A204.1 (cell line): Measurements from ENCODE around the gene SNAPC4.

Source experiments
- FAIRE-seq: peaks from 2 replicates; lab custom pipeline; 2012; peaks lifted over from hg19 to GRCh38; lab: Jason Lieb, UNC

SNAPC4 gene, protein sequence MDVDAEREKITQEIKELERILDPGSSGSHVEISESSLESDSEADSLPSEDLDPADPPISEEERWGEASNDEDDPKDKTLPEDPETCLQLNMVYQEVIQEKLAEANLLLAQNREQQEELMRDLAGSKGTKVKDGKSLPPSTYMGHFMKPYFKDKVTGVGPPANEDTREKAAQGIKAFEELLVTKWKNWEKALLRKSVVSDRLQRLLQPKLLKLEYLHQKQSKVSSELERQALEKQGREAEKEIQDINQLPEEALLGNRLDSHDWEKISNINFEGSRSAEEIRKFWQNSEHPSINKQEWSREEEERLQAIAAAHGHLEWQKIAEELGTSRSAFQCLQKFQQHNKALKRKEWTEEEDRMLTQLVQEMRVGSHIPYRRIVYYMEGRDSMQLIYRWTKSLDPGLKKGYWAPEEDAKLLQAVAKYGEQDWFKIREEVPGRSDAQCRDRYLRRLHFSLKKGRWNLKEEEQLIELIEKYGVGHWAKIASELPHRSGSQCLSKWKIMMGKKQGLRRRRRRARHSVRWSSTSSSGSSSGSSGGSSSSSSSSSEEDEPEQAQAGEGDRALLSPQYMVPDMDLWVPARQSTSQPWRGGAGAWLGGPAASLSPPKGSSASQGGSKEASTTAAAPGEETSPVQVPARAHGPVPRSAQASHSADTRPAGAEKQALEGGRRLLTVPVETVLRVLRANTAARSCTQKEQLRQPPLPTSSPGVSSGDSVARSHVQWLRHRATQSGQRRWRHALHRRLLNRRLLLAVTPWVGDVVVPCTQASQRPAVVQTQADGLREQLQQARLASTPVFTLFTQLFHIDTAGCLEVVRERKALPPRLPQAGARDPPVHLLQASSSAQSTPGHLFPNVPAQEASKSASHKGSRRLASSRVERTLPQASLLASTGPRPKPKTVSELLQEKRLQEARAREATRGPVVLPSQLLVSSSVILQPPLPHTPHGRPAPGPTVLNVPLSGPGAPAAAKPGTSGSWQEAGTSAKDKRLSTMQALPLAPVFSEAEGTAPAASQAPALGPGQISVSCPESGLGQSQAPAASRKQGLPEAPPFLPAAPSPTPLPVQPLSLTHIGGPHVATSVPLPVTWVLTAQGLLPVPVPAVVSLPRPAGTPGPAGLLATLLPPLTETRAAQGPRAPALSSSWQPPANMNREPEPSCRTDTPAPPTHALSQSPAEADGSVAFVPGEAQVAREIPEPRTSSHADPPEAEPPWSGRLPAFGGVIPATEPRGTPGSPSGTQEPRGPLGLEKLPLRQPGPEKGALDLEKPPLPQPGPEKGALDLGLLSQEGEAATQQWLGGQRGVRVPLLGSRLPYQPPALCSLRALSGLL (N-terminal part only)

DNA sequence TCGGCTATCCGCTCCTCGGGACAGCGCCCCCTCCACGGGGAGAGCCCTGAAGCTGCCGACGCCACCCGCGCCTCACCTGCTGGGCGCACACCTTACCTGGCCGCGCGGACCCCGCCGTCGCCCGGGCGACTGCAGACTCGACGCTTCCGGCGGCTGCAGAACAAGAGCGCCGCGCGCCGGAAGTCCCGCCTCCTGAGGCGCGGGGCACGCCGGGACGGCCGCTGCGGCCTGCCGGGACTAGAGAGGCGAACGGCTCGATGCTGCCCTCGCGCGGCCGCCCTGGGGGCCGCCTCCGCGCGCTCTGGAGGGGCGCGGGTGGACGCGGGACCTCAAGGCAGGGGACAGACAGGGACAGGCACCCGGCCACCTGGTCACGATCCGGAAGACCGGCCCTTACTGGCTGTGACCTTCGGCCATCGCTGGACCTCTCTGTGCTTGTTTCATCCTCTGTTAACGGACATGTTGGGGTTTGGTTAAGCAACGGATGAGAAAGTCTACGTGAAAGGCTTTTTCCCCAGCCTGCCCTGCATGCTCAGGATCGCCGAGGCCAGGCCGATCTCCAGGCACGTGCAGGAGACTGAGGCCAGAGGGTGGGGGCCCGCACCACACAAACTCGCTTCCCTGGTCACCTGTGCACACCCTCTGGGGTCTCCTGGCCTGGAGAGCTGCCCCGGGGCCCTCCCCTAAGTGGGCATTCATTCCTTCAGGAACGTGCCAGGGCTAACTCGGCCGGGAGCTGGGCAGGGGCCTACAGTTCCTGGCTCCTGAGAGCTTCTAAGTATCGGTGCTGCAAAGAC lies at the start of gene SNAPC4:
Gene SNAPC4 (minus strand): TSS at position 133 of the 797 bp plus-strand sequence. CDS start 1,742 bp downstream, outside the sequence.
- no peak for FAIRE-seq

DNA sequence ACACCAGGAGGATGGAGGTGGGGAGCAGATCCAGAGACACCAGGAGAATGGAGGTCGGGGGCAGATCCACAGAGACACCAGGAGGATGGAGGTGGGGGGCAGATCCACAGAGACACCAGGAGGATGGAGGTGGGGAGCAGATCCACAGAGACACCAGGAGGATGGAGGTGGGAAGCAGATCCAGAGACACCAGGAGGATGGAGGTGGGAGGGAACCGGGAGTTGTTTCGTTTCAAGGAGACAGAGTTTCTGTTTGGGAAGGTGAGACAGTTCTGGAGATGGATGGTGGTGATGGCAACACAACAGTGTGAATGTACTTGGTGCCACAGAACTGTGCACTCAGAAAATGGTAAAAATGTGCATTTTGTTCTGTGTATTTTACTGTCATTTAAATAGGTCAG lies 48.7 kb upstream of the SNAPC4 start:
- no peak for FAIRE-seq

DNA sequence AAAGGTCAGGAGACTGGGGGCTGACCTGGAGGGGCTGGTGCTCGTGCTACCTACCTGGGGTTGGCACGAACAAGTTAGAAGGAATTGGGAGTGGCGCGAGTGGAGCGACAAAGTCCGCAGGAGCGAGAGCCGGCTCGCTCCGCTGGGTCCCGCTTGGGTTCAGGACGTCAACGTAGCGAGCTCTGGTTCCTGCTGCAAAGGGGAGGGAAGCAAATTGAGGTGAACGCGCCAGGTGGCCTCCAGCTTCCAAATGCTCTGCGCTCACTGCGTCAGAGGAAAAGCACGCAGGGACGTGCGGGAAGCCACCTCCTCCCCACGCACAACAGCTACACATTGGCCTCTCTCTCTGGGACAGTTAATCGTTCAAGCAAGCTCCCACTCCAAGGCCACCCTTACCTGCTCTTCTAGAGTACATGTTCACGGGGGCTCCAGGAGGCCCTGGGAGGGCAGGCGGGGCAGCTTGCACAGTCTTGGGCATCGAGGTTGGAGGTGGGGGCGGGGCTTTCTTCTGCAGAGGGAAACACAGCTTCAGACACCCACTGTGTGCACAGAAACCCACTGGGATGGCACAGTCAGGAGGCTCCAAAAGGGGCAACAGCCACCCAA lies 47.3 kb upstream of the SNAPC4 start:
- no peak for FAIRE-seq

DNA sequence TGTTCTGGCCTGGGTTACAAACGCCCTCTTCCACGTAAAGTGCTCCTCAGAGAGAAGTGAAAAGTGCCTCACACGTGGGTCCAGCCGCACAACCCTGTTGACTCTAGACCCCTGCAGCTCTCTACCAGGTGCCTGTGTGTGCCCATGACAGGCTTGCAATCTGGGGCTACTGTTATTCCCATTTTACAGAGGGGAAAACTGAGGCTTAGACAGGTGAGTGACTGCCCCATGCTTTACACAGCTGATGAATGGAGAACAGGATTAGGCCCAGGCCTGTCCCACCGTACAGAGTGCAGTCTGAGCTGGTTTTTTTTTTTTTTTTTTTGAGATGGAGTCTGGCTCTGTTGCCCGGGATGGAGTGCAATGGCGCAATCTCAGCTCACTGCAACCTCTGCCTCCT lies 45.8 kb upstream of the SNAPC4 start:
- no peak for FAIRE-seq

DNA sequence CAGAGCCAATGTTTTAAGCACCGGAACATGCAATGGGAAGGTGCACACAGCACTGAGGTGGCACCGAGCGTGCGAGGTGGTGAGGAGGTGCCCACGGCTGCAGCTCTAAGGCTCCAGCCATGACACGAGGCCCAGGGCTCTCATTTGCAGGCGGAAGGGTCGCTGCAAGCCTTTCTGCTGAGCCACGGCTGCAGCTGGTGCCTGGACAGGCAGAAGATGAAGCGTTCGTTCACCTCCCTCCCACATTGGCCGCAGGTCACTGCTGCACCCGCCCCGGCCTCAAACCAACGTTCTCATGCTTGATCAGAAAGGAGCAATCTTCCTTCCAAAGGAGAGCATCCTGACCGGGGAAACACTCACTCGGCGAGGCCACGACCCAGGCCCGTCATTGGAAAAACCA lies 44.1 kb upstream of the SNAPC4 start:
- no peak for FAIRE-seq

DNA sequence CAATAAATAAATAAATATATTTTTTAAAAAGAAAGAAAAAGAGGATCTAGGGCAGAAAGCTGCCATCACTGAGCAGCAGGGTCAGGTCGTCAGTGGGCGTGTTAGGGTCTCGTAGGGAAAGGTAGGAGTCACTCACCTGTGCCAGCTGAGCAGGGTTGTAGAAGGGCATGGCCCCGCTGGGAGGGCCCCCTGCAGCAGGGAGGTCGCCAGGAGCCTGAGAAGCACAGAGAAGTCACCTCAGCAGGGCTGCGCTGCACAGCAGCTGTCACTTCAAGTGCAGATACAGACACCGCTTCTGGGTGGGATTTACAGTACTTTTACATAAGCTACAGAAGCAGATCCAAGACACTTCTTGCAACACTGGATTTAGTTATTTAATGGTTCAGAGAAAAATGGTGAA lies 43.7 kb upstream of the SNAPC4 start:
- no peak for FAIRE-seq

DNA sequence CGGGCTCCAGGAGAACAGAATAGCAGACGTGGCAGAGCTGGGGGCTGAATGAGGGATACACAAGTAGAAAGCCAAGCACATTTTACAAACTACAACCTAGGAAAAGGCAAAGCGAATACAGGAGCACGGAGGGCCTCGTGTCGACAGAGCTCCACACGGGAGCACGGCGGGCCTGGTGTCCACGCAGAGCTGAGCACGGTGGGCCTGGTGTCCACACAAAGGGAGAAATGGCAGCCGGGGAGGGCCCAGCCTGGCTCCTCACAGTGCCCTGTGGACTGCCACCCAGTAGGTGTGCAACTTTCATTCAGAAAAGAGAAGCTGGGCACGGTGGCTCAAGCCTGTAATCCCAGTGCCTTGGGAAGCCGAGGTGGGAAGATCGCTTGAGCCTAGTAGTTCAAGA lies 43.1 kb upstream of the SNAPC4 start:
- FAIRE-seq, result no peak

DNA sequence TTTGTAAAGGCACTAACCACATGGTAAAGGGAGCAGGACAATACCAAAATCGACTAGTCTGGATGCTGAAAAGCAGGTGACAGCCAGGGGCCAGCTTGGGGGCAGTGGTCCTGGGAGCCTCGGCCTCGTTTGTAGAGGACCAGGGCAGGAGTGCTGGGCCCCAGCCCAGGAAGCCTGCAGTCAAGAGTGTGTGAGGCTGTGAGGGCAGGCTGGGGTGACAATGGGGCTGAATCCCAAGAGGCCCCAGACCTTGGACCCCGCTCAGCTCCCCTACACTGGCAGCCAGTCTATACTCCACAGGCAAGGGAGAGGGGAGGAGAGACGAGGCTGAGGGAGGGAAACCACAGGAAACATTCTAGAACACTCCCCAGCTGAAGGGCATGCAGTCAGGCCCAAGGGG lies 42.3 kb upstream of the SNAPC4 start:
- FAIRE-seq, result no peak

DNA sequence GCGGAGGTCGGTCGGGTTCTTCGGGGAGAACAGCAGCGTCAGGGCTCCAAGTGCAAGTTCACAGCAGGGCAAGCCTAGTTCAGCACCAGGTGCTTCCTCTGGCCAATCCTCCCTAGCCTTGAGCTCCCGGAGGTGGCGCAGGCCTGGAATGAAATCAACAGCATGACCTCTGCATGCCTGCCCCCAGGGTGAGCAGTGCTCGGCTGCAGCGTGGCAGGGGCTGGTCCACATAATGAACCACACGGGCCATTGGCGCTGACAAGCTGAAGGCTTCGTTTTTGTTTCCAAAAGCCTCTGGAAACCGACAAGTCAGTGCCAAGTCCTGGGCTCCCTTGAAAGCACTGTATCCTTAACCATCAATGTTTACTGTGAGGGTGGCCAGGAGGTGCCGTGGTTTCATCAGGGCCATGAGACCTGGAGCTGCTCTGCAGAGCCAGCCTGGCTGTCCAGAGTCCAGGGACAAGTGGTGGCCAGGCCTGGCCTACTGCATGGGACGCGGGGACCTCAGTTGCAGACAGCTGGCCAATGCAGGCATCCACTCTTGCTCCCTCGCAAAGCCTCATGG lies 41.8 kb upstream of the SNAPC4 start:
- FAIRE-seq, result no peak

DNA sequence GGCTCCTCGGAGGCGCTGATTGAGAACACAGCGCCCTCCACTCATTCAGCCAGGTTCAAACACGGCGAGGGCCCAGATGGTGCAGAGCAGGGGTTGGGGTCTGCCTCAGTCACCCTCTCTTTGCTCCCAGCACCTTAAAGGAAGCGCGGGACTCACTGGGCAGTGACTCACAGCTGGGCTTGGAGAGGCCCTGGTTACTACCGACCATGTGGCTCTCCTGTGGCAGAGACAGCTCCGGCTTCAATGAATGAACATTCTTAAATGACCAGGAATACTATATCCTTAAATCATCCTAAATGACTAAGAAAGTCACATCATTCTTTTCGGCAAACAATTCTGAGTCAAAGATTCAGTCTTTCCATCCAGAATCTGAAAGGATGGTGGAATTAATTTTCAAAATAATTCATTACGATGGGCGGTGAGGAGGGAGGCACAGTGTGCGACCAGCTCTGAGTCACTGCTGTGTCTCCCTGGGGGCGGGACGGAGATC lies 41.3 kb upstream of the SNAPC4 start:
- no peak for FAIRE-seq

DNA sequence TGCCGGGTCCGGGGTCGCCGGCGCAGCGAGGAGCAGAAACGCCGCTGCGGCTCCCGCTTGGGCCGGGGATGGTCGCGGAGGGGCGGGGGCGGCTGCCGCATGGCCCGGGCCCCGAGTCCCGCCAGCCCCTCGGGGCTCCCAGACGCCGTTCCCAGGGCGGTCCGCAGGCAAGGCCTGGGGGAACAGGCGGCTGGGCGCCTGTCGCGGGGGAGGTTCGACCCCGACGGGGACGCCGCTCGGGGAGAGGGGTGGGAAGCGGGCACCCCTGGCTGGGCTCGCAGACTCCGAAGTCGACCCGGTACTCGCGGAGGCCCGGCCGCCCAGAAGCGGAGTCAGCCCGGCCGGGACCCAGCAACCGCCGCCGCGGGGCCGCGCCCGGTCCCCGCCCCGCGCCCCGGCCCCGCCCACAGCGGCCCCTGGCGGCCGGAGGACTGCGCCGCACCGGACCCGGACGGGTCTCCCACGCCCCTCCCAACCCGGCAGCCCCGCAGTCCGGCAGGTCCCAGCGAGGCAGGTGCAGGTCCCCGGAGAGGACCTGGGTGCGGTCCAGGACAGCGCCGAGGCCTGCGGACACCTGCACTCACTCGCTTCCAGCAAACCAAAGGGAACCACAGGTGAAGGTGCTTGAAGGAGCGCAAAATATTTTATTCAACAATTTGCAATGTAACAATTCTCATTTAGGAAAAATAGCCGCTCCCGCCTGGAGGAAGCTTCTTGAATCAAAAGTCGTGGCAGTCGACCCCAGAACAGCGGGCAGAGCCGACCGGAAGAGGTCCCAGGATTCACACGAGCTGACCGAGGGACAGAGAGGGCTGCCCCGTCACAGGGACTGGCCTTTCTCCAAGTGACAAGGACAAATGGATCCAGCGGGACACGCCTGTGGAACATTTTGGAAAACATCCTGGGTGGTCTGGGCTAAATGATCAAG lies 39.8 kb upstream of the SNAPC4 start, which contains the start of gene INPP5E:
Gene INPP5E (minus strand): TSS at position 365 of the 928 bp plus-strand sequence. CDS start 426 bp downstream, outside the sequence.
- FAIRE-seq, result no peak

DNA sequence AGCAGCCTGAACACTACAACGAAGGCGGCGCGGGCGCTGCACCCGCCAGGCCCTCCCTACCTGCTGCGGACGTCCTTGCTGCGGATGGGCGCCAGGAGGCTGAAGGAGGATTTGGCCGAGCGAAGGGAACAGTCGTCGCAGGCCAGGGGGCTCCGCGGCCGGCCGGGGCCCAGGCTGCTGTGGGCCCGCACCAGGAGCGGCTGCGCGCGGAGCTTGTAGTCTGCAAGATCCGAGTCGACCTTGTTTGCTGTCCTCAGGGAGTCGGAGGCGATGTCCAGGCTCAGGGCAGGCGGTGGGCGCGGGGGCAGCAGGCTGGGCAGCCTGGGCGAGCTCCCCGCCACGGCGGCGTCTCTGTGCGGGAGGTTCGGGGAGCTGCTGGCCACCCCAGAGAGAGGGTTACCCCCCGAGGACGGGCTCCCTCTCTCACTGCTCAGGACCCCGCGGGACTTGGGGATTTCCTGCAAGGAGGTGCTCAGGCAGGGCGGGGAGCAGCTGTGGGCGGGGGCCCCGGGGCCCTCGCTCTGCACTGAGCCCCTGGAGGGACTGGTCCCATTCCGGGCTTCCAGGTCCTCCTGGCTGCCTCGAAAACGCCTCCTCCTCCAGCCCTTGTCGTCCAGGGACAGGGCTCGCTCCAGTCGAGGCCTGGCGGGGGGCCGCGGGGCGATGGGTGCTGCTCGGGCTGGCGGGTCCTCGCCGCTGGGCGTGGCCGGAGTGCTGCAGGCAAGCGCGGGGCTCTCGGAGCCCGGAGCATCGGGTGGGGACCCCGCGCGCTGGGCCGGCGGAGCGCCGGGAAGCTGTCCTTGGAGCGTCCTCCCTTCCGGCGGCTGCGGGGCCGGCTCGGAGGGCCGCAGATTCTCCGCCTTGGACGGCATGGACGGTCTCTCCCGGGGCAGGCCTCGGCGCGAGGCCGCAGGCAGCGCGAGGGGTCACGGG lies 38.8 kb upstream of the SNAPC4 start:
- FAIRE-seq, result no peak

DNA sequence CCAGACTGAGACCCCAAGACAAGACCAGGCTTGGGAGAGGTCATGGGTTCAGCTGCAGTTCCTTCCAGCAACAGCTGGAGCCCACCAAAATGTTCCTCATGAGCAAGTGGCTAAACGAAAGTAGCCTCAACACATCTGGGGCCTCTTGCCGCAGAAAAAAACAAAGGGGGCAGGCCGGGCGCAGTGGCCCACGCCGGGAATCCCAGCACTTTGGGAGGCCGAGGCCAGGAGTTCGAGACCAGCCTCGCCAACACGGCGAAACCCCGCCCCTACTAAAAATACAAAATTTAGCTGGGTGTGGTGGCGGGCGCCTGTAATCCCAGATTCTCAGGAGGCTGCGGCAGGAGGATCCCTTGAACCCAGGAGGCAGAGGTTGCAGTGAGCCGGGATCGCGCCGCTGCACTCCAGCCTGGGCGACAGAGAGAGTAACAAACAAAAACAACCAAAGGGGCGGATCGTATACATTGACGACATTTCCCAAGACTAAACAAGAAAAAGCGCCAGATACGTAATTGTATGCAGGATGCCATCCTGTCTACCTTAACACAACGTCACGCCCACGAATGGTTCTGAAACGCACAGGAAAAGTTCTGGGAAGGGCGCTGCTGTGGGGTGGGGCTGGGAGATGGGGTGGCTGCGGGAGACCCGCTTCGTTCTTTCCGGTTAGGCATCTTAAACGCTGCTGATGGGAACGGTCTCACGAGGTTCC lies 38.0 kb upstream of the SNAPC4 start:
- FAIRE-seq, result no peak

DNA sequence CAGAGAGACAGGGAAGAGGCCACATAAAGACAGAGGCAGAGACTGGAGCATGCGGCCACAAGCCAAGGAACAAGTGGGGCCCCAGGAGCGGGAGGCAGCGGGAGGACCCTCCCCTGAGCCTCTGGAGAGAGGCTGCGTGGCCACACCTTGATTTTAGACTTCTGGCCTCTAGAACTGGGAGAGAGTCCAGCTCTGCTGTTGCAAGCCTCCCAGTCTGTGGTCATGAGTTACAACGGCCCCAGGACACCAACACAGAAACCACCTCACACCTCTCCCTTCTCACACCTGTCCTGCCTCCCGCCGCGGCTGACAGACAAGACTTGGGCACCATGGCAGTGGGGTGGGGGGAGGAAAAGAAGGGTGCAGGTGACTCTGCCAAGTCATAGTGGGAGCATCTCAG lies 37.5 kb upstream of the SNAPC4 start:
- no peak for FAIRE-seq

DNA sequence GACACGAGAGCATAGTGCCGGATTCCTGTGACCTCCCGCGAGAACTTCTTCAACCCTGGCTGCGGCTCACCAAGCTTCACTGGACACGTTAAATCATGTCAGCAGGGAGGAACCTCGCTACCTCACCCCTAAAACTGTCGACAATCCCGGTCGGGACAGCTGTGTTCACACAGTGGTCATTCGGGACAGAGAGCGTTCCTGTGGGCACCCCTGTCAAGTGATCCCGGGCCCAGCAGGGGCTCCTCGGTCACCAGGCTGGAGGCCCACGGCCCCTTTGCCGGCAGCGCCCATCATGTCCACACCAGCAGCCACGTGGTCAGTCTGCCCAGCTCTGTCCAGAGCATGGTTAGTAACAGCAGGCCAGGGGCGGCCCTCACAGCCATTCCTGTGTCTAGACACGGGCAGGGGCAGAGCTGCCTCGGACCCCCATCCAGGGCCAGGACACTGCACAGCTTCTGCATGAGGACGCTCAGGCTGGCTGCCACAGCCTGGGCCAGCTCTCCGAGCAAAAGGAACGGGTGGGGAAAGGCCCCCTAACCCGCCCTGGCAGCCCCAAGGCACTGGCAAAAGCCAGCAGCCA lies 36.2 kb upstream of the SNAPC4 start:
- FAIRE-seq, result no peak

DNA sequence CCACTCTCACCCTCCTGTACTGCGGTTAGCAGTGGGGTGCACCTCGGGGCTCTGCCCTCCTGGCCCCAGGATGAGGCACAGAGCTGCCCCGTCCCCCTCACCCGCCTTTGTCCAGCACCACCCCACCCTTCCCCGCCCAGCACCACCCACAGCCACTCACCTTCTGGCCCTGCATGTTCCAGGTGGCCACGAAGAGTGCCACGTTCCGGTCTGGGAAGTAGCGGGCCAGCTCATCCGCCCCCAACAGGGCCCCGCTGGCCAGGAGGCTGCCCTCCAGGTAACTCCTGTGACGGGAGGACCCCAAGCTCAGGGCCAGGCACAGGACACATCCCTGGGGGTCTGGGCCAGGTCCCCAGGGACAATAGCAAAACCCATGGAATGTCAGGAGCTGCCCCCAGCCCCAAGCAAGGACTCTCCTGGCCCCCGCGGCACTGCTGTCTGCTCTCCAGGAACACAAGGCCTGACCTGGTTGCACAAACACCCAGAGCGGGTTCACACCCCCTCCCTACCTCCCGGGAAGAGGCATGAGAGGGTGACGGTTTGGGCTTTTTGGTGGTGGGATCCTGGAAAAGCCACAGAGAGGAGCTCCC lies 34.7 kb upstream of the SNAPC4 start:
- FAIRE-seq, result no peak
